ENCODE measurements around the gene TSPEAR. TPM values are rescaled to one million over a fixed set of nuclear protein-coding genes. Genes with fewer than 3 reads are reported as not detected.

The TSPEAR gene
- polyA plus RNA-seq, 6 donors from 2014 or later, result not detected

GRCh38 chr21:44511219-44511937, 200.0 kb downstream of the TSPEAR start:
- no peaks in the 10 kb centered on the region for H3K9me3 Mint-ChIP-seq
- peak overlapping the region in 3 of 8 donors; percentile 16 to 59 (median 47) for H3K4me3 Mint-ChIP-seq
- H3K27me3 Mint-ChIP-seq, result peaks cover 0 to 16% (median 0%) of the 10 kb centered on the region in 3 donors
- peaks cover 0 to 5% (median 0%) of the 10 kb centered on the region in 3 donors for H3K4me1 Mint-ChIP-seq
- ATAC-seq (ENCODE audit: low read depth in 2 of 2) (no peak), DNase-seq (no peak)
- H3K27ac Mint-ChIP-seq, result peak overlapping the region in 1 of 6 donors; percentile 69
- H3K36me3 Mint-ChIP-seq, result no peaks in the 10 kb centered on the region

- DNase-seq (peak; percentile 59), ATAC-seq (ENCODE audit: low read depth in 2 of 2) (peak; percentile 82 to 85)
- Mint-ChIP-seq H3K4me1 (peaks cover 0 to 5% (median 0%) of the 10 kb centered on the region in 3 donors), H3K9me3 (no peaks in the 10 kb centered on the region), H3K27me3 (peaks cover 0 to 16% (median 0%) of the 10 kb centered on the region in 3 donors), H3K4me3 (peak overlapping the region in 5 of 8 donors; percentile 9 to 51 (median 29)), H3K27ac (no peak overlapping the region), H3K36me3 (no peaks in the 10 kb centered on the region)
Observed at GRCh38 chr21:44510508-44511218, 200.7 kb downstream of the TSPEAR start.

GRCh38 chr21:44510109-44510507, 201.3 kb downstream of the TSPEAR start:
- H3K36me3 Mint-ChIP-seq, result no peaks in the 10 kb centered on the region
- ATAC-seq (ENCODE audit: low read depth in 2 of 2), result no peak
- DNase-seq, result no peak
- peaks cover 0 to 16% (median 0%) of the 10 kb centered on the region in 3 donors for H3K27me3 Mint-ChIP-seq
- no peaks in the 10 kb centered on the region for H3K9me3 Mint-ChIP-seq
- H3K4me3 Mint-ChIP-seq, result no peak overlapping the region
- H3K4me1 Mint-ChIP-seq, result peaks cover 0 to 5% (median 0%) of the 10 kb centered on the region in 3 donors
- peak overlapping the region in 1 of 6 donors; percentile 89 for H3K27ac Mint-ChIP-seq

- H3K4me3 Mint-ChIP-seq, result peak overlapping the region in 1 of 8 donors; percentile 9
- ATAC-seq (ENCODE audit: low read depth in 2 of 2), result no peak
- H3K27me3 Mint-ChIP-seq, result peaks cover 0 to 16% (median 0%) of the 10 kb centered on the region in 3 donors
- H3K9me3 Mint-ChIP-seq, result no peaks in the 10 kb centered on the region
- H3K4me1 Mint-ChIP-seq, result peaks cover 0 to 6% (median 0%) of the 10 kb centered on the region in 3 donors
- H3K27ac Mint-ChIP-seq, result peak overlapping the region in 1 of 6 donors; percentile 89
- no peak for DNase-seq
- no peaks in the 10 kb centered on the region for H3K36me3 Mint-ChIP-seq
Observed at GRCh38 chr21:44509539-44509938, 201.8 kb downstream of the TSPEAR start.

- H3K4me3 Mint-ChIP-seq, result peak overlapping the region in 1 of 8 donors; percentile 64
- no peaks in the 10 kb centered on the region for H3K36me3 Mint-ChIP-seq
- H3K4me1 Mint-ChIP-seq, result peaks cover 4 to 10% (median 6%) of the 10 kb centered on the region in 3 donors
- peak overlapping the region in 1 of 6 donors; percentile 11 for H3K27ac Mint-ChIP-seq
- H3K27me3 Mint-ChIP-seq, result peaks cover 0 to 16% (median 0%) of the 10 kb centered on the region in 3 donors
- no peak for DNase-seq
- no peak for ATAC-seq (ENCODE audit: low read depth in 2 of 2)
- no peaks in the 10 kb centered on the region for H3K9me3 Mint-ChIP-seq
Observed at GRCh38 chr21:44508711-44509445, 202.5 kb downstream of the TSPEAR start.

GRCh38 chr21:44508426-44508710, 203.0 kb downstream of the TSPEAR start:
- no peak for ATAC-seq (ENCODE audit: low read depth in 2 of 2)
- peak overlapping the region in 1 of 6 donors; percentile 47 for H3K27ac Mint-ChIP-seq
- H3K9me3 Mint-ChIP-seq, result no peaks in the 10 kb centered on the region
- no peaks in the 10 kb centered on the region for H3K36me3 Mint-ChIP-seq
- H3K4me3 Mint-ChIP-seq, result no peak overlapping the region
- DNase-seq, result no peak
- peaks cover 5 to 12% (median 8%) of the 10 kb centered on the region in 3 donors for H3K4me1 Mint-ChIP-seq
- peaks cover 0 to 16% (median 0%) of the 10 kb centered on the region in 3 donors for H3K27me3 Mint-ChIP-seq

GRCh38 chr21:44507673-44508425, 203.5 kb downstream of the TSPEAR start:
- DNase-seq (no peak), ATAC-seq (ENCODE audit: low read depth in 2 of 2) (no peak)
- Mint-ChIP-seq H3K36me3 (no peaks in the 10 kb centered on the region), H3K27me3 (peaks cover 0 to 16% (median 0%) of the 10 kb centered on the region in 3 donors), H3K4me3 (peak overlapping the region in 1 of 8 donors; percentile 3), H3K9me3 (no peaks in the 10 kb centered on the region), H3K27ac (peak overlapping the region in 1 of 6 donors; percentile 47), H3K4me1 (peaks cover 5 to 12% (median 8%) of the 10 kb centered on the region in 3 donors)

GRCh38 chr21:44506279-44507255, 204.8 kb downstream of the TSPEAR start:
- no peaks in the 10 kb centered on the region for H3K36me3 Mint-ChIP-seq
- ATAC-seq (ENCODE audit: low read depth in 2 of 2), result no peak

GRCh38 chr21:44505673-44506278, 205.6 kb downstream of the TSPEAR start:
- peak overlapping the region in 1 of 8 donors; percentile 41 for H3K4me3 Mint-ChIP-seq

More at GRCh38 chr21:44506279-44507255, 204.8 kb downstream of the TSPEAR start:
- no peak for DNase-seq
- peaks cover 12 to 21% (median 14%) of the 10 kb centered on the region in 3 donors for H3K4me1 Mint-ChIP-seq
- H3K27ac Mint-ChIP-seq, result no peak overlapping the region
- no peaks in the 10 kb centered on the region for H3K9me3 Mint-ChIP-seq
- H3K27me3 Mint-ChIP-seq, result peaks cover 0 to 7% (median 0%) of the 10 kb centered on the region in 3 donors
- peak overlapping the region in 1 of 8 donors; percentile 41 for H3K4me3 Mint-ChIP-seq

GRCh38 chr21:44503901-44504399, 207.4 kb downstream of the TSPEAR start:
- H3K4me1 Mint-ChIP-seq, result peaks cover 12 to 16% (median 14%) of the 10 kb centered on the region in 3 donors
- peak overlapping the region in 4 of 8 donors; percentile 6 to 62 (median 40) for H3K4me3 Mint-ChIP-seq
- no peaks in the 10 kb centered on the region for H3K9me3 Mint-ChIP-seq
- DNase-seq, result no peak
- peaks cover 0 to 3% (median 0%) of the 10 kb centered on the region in 3 donors for H3K27me3 Mint-ChIP-seq
- no peak for ATAC-seq (ENCODE audit: low read depth in 2 of 2)
- peak overlapping the region; percentile 32 to 86 (median 66) for H3K27ac Mint-ChIP-seq
- no peaks in the 10 kb centered on the region for H3K36me3 Mint-ChIP-seq

More at GRCh38 chr21:44505673-44506278, 205.6 kb downstream of the TSPEAR start:
- peak overlapping the region in 1 of 6 donors; percentile 74 for H3K27ac Mint-ChIP-seq
- H3K9me3 Mint-ChIP-seq, result no peaks in the 10 kb centered on the region
- ATAC-seq (ENCODE audit: low read depth in 2 of 2) (no peak), DNase-seq (no peak)
- peaks cover 12 to 16% (median 14%) of the 10 kb centered on the region in 3 donors for H3K4me1 Mint-ChIP-seq
- no peaks in the 10 kb centered on the region for H3K36me3 Mint-ChIP-seq
- peaks cover 0 to 5% (median 0%) of the 10 kb centered on the region in 3 donors for H3K27me3 Mint-ChIP-seq
